K562 (cell line): ENCODE data around the gene MEA1. TPM values are rescaled to one million over a fixed set of nuclear protein-coding genes. Genes with fewer than 3 reads are reported as not detected.
A peak's percentile ranks its signal among the peaks of the same experiment; 100 is the strongest.

ENCODE experiments used
- ADNP ChIP-seq: fragments of 200-800 bp; sonication (Bioruptor generic); IDR thresholded peaks from 2 replicates; pipeline ENCODE4 v1.6.1; 2016; ENCODE audit warnings: missing genetic modification characterization, missing compliant biosample characterization
- CEBPB ChIP-seq: fragments of 450-650 bp; IDR thresholded peaks from 2 replicates; pipeline ENCODE4 v1.6.1; 2016; ENCODE audit warnings: missing genetic modification characterization, missing compliant biosample characterization
- CEBPZ ChIP-seq: fragments of 150-350 bp; IDR thresholded peaks from 2 replicates; pipeline ENCODE4 v1.6.1; 2014; ENCODE audit warnings: low read depth, mild to moderate bottlenecking, low read length, borderline replicate concordance
- FOXJ2 ChIP-seq: fragments of 200-800 bp; sonication (Bioruptor generic); IDR thresholded peaks from 2 replicates; pipeline ENCODE4 v1.6.1; 2016; ENCODE audit warnings: missing genetic modification characterization, missing compliant biosample characterization
- HNRNPLL ChIP-seq: fragments of 200-400 bp; formaldehyde crosslinking; IDR thresholded peaks from 2 replicates; pipeline ENCODE4 v1.6.1; 2017; ENCODE audit warnings: low read length, low read depth, mild to moderate bottlenecking; ENCODE audit not compliant: poor library complexity, severe bottlenecking
- NEUROD1 ChIP-seq: fragments of 150-350 bp; IDR thresholded peaks from 2 replicates; pipeline ENCODE4 v1.6.1; 2014; ENCODE audit warnings: borderline replicate concordance, low read length, low read depth; ENCODE audit not compliant: partially characterized antibody
- NFRKB ChIP-seq: fragments of 450-650 bp; IDR thresholded peaks from 2 replicates; pipeline ENCODE4 v1.6.1; 2016; ENCODE audit warnings: low read depth
- SMAD1 ChIP-seq: fragments of 150-350 bp; IDR thresholded peaks from 2 replicates; pipeline ENCODE4 v1.6.1; 2014; ENCODE audit warnings: low read length, low read depth; ENCODE audit not compliant: partially characterized antibody
- ZBTB49 ChIP-seq: sonication (generic); formaldehyde crosslinking; IDR thresholded peaks from 2 replicates; pipeline ENCODE4 v1.8.0; 2022; ENCODE audit warnings: missing genetic modification reagents, mild to moderate bottlenecking, borderline replicate concordance
- ZNF407 ChIP-seq: fragments of 450-650 bp; IDR thresholded peaks from 2 replicates; pipeline ENCODE4 v1.6.1; 2016; ENCODE audit warnings: low read depth
- polyA plus RNA-seq, 8 experiments: library from polyadenylated mRNA; depleted of rRNA in 4 of 8; stranded (reverse) in 5 of 8; unstranded in 3 of 8; fragments of >200 nt; fragmentation: Nextera tagmentation in 2 of 8; fragmentation: Illumina TruSeq in 1 of 8; extraction: Ambion mirVana in 2 of 8; extraction: Trizol in 1 of 8; gene quantifications; 2 replicates each; pipeline versions ENCODE4 v1.2.1 to v1.2.3, GENCODE V29; 2011 to 2014; ENCODE audit warnings: inconsistent platforms in 1 of 8, missing spikeins in 1 of 8
- total RNA-seq, 7 experiments: library from RNA; depleted of rRNA in 6 of 7; stranded (reverse); fragments of >200 nt in 6 of 7; fragmentation: Illumina TruSeq in 2 of 7; extraction: Trizol in 2 of 7; gene quantifications; 2 replicates each; pipeline versions ENCODE4 v1.2.1 to v1.2.3, GENCODE V29; 2011 to 2021; ENCODE audit warnings: low replicate concordance in 1 of 7
- TF ChIP-seq, protein P1 (sequence below): fragments of 250-450 bp; sonication (Bioruptor Pico); IDR thresholded peaks from 2 replicates; pipeline ENCODE4 v1.4.0; 2020; ENCODE audit warnings: mild to moderate bottlenecking, moderate library complexity

Gene MEA1
- total and polyA plus RNA-seq, 9 of the 15 experiments (the other 6 are each of a cell fraction or from before 2014, with no cell fraction given) = 86.8 to 210 (median 152) TPM

DNA sequence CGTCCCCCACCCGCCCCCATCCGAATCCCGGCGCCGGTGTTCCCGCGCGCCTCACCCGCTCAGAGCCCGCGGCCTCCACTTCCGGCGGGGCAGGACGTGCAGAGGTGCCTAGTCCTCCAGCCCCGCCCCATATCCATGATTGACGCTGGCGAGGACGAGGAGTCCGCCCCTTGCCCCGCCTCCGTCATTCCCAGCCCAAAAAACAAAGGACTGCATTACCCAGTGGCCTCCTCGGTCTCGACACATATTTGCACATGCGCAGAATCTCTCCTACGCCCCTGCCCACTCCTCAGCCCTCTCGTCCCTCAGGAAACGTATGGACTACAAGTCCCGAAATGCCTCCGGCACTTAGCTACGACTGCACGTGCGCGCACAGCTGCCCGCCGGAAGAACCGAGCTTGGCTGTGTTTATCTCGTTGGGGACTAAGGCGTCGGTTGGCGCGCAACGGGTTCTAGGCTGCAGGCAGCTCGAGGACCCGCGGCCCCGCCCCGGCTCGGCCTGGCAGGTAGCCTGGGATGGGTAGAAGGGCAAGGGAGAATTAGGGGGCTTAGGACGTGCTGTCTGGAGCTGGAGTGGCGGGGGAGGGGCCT is at the start of gene MEA1, which contains the start of gene KLHDC3 (continued):
- TF ChIP-seq ZBTB49 (CRISPR knock-in tag) = no peak
- no peak for TF ChIP-seq NEUROD1
- no peak for TF ChIP-seq ADNP (tag)
- TF ChIP-seq, protein P1, sequence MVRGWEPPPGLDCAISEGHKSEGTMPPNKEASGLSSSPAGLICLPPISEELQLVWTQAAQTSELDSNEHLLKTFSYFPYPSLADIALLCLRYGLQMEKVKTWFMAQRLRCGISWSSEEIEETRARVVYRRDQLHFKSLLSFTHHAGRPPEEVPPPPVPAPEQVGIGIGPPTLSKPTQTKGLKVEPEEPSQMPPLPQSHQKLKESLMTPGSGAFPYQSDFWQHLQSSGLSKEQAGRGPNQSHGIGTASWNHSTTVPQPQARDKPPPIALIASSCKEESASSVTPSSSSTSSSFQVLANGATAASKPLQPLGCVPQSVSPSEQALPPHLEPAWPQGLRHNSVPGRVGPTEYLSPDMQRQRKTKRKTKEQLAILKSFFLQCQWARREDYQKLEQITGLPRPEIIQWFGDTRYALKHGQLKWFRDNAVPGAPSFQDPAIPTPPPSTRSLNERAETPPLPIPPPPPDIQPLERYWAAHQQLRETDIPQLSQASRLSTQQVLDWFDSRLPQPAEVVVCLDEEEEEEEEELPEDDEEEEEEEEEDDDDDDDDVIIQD (CRISPR knock-in tag) = no peak
- no peak for TF ChIP-seq CEBPB (tag)
- no peak for TF ChIP-seq HNRNPLL
- TF ChIP-seq NFRKB = no peak
- peak; percentile 55; the same call in 1 of the 2 replicates for TF ChIP-seq FOXJ2 (tag)
- no peak for TF ChIP-seq ZNF407
- TF ChIP-seq CEBPZ = no peak
- TF ChIP-seq SMAD1 = peak; percentile 17
